H1 (cell line): Measurements from ENCODE around the gene U2AF1L4. TPM values are rescaled to one million over a fixed set of nuclear protein-coding genes. Genes with fewer than 3 reads are reported as not detected.

Experiments
- CTCF ChIA-PET: fragments of 300-600 bp; sonication (Branson Sonifier 250); formaldehyde crosslinking; loops from one replicate; lab custom pipeline; 2021; ENCODE audit not compliant: partially characterized antibody; lab: Charles Lee
- POLR2A ChIA-PET: fragments of 300-600 bp; sonication (Branson Sonifier 250); formaldehyde crosslinking; loops from one replicate; lab custom pipeline; 2021; ENCODE audit warnings: inconsistent platforms; ENCODE audit not compliant: partially characterized antibody; lab: Charles Lee
- DNase-seq, 2 experiments: peaks; one replicate each; pipeline versions ENCODE4 v3.0.0 to v3.0.0-alpha.2; 2010 to 2022; ENCODE audit warnings: low spot score in 2 of 2, low read depth in 1 of 2, mixed read lengths in 1 of 2
- FAIRE-seq: peaks from 2 replicates; lab custom pipeline; 2011; peaks lifted over from hg19 to GRCh38; lab: Jason Lieb, UNC
- H2AFZ ChIP-seq: 2 replicates; pipeline ENCODE4 v1.8.1; 2012; ENCODE audit warnings: low read length, inconsistent platforms
- H2AK5ac ChIP-seq: 2 replicates; pipeline ENCODE4 v1.6.1; 2013; ENCODE audit warnings: low read depth, low read length
- H2BK120ac ChIP-seq: replicated peaks from 2 replicates; pipeline ENCODE3; 2013; ENCODE audit warnings: low read depth, low read length, inconsistent platforms
- H2BK12ac ChIP-seq: 2 replicates; pipeline ENCODE4 v1.6.1; 2013; ENCODE audit warnings: low read depth, low read length
- H2BK15ac ChIP-seq: 2 replicates; pipeline ENCODE4 v1.6.1; 2013; ENCODE audit warnings: low read length
- H2BK20ac ChIP-seq: 2 replicates; pipeline ENCODE4 v1.6.1; 2013; ENCODE audit warnings: low read length
- H2BK5ac ChIP-seq: 2 replicates; pipeline ENCODE4 v1.6.1; 2013; ENCODE audit warnings: low read depth, low read length
- H3K14ac ChIP-seq: 2 replicates; pipeline ENCODE4 v1.6.1; 2013; ENCODE audit warnings: inconsistent platforms; ENCODE audit not compliant: insufficient read length
- H3K18ac ChIP-seq: 2 replicates; pipeline ENCODE4 v1.6.1; 2013; ENCODE audit warnings: low read length; ENCODE audit errors: extremely low read depth
- H3K23ac ChIP-seq: 2 replicates; pipeline ENCODE4 v1.6.1; 2013; ENCODE audit warnings: inconsistent platforms; ENCODE audit not compliant: insufficient read length
- H3K23me2 ChIP-seq: 2 replicates; pipeline ENCODE4 v1.6.1; 2013; ENCODE audit warnings: low read depth, low read length
- H3K27ac ChIP-seq: 2 replicates; pipeline ENCODE4 v1.6.1; 2011; ENCODE audit warnings: low read depth, low read length, inconsistent platforms
- H3K27me3 ChIP-seq, 4 experiments: replicated peaks in 1 of 4; 1 replicate in 1 of 4; 2 replicates in 3 of 4; pipeline versions ENCODE4 v1.6.1 to v1.8.1; 2011 to 2013; ENCODE audit warnings: low read length in 3 of 4, mild to moderate bottlenecking in 3 of 4, inconsistent platforms in 2 of 4, mixed read lengths in 2 of 4, moderate library complexity in 1 of 4; ENCODE audit not compliant: control insufficient read depth in 3 of 4, insufficient read depth in 3 of 4; ENCODE audit errors: extremely low read depth in 1 of 4
- H3K36me3 ChIP-seq, 4 experiments: 2 replicates each; pipeline versions ENCODE4 v1.6.1 to v1.8.1; 2011 to 2013; ENCODE audit warnings: mild to moderate bottlenecking in 4 of 4, low read length in 3 of 4, moderate library complexity in 2 of 4, control low read depth in 1 of 4, inconsistent platforms in 1 of 4; ENCODE audit not compliant: insufficient read depth in 4 of 4, control insufficient read depth in 2 of 4
- H3K4ac ChIP-seq: replicated peaks from 2 replicates; pipeline ENCODE3; 2013; ENCODE audit warnings: low read length, low read depth, mixed read lengths, inconsistent platforms; ENCODE audit not compliant: insufficient read length
- H3K4me1 ChIP-seq, 4 experiments: replicated peaks in 1 of 4; 1 replicate in 1 of 4; 2 replicates in 3 of 4; pipeline versions ENCODE4 v1.6.1 to v1.8.1; 2011 to 2013; ENCODE audit warnings: low read length in 3 of 4, inconsistent platforms in 2 of 4, mixed read lengths in 1 of 4; ENCODE audit not compliant: insufficient read depth in 4 of 4, control insufficient read depth in 3 of 4
- H3K4me2 ChIP-seq, 2 experiments: 2 replicates each; pipeline versions ENCODE4 v1.6.1 to v1.8.1; 2011 to 2013; ENCODE audit warnings: low read depth in 2 of 2, low read length in 2 of 2, control low read depth in 1 of 2, inconsistent platforms in 1 of 2, mild to moderate bottlenecking in 1 of 2; ENCODE audit not compliant: insufficient read depth in 1 of 2
- H3K4me3 ChIP-seq, 4 experiments: fragments of 200-600, 300-600 bp in 1 of 4; sonication (generic), shearing (Covaris generic), sonication (Bioruptor Twin) in 1 of 4; 2 replicates each; pipeline versions ENCODE4 v1.5.1 to v1.8.1; 2011 to 2016; ENCODE audit warnings: low read length in 4 of 4, low read depth in 3 of 4, control low read depth in 2 of 4, inconsistent platforms in 2 of 4, mild to moderate bottlenecking in 2 of 4, mixed read lengths in 1 of 4, moderate library complexity in 1 of 4; ENCODE audit not compliant: insufficient read depth in 2 of 4; ENCODE audit errors: extremely low read depth in 1 of 4
- H3K56ac ChIP-seq: replicated peaks from 2 replicates; pipeline ENCODE3; 2013; ENCODE audit warnings: low read depth, mild to moderate bottlenecking, mixed read lengths, low read length, inconsistent platforms; ENCODE audit not compliant: insufficient read length
- H3K79me1 ChIP-seq: 2 replicates; pipeline ENCODE4 v1.6.1; 2013; ENCODE audit warnings: low read depth, low read length, control low read depth
- H3K79me2 ChIP-seq, 2 experiments: 2 replicates each; pipeline versions ENCODE4 v1.6.1 to v1.8.1; 2012 to 2013; ENCODE audit warnings: low read length in 2 of 2, mild to moderate bottlenecking in 2 of 2, inconsistent platforms in 1 of 2; ENCODE audit not compliant: insufficient read depth in 2 of 2, control insufficient read depth in 1 of 2
- H3K9ac ChIP-seq, 4 experiments: replicated peaks in 1 of 4; 1 replicate in 1 of 4; 2 replicates in 3 of 4; pipeline versions ENCODE4 v1.6.1 to v1.8.1; 2011 to 2013; ENCODE audit warnings: low read depth in 3 of 4, low read length in 3 of 4, control low read depth in 2 of 4, mild to moderate bottlenecking in 2 of 4, moderate library complexity in 2 of 4, inconsistent platforms in 1 of 4; ENCODE audit errors: extremely low read depth in 1 of 4
- H3K9me3 ChIP-seq, 2 experiments: 2 replicates each; pipeline versions ENCODE4 v1.6.1 to v1.8.1; 2012 to 2013; ENCODE audit warnings: mild to moderate bottlenecking in 2 of 2, moderate library complexity in 2 of 2, control low read depth in 1 of 2, inconsistent platforms in 1 of 2, low read depth in 1 of 2, low read length in 1 of 2, mixed read lengths in 1 of 2; ENCODE audit not compliant: insufficient read depth in 2 of 2
- H4K20me1 ChIP-seq, 2 experiments: replicated peaks in 1 of 2; 2 replicates each; pipeline versions ENCODE3 to v1.8.1; 2011 to 2013; ENCODE audit warnings: inconsistent platforms in 2 of 2, low read length in 2 of 2, mild to moderate bottlenecking in 1 of 2; ENCODE audit not compliant: insufficient read depth in 2 of 2, control insufficient read depth in 1 of 2
- H4K5ac ChIP-seq: 2 replicates; pipeline ENCODE4 v1.6.1; 2013; ENCODE audit warnings: low read length, low read depth, mixed read lengths, inconsistent platforms; ENCODE audit not compliant: insufficient read length
- H4K8ac ChIP-seq: 2 replicates; pipeline ENCODE4 v1.8.0; 2013; ENCODE audit warnings: mild to moderate bottlenecking, moderate library complexity, low read length, inconsistent platforms; ENCODE audit not compliant: insufficient read depth; ENCODE audit errors: extremely low read depth
- H4K91ac ChIP-seq: replicated peaks from 2 replicates; pipeline ENCODE3; 2013; ENCODE audit warnings: low read length, mixed read lengths, inconsistent platforms; ENCODE audit not compliant: insufficient read length
- CHD2 ChIP-seq: IDR thresholded peaks from 2 replicates; pipeline ENCODE4 v1.6.1; 2012; ENCODE audit warnings: low read length, improper control_type of control experiment
- HDAC2 ChIP-seq, 2 experiments: fragments of 300-600 bp in 1 of 2; sonication (generic) in 1 of 2; IDR thresholded peaks; 2 replicates each; pipeline ENCODE4 v1.6.1; 2011 to 2012; ENCODE audit warnings: low read depth in 2 of 2, low read length in 2 of 2, mild to moderate bottlenecking in 2 of 2, moderate library complexity in 2 of 2, borderline replicate concordance in 1 of 2, inconsistent platforms in 1 of 2
- NRF1 ChIP-seq: IDR thresholded peaks from 2 replicates; pipeline ENCODE4 v1.6.1; 2011; ENCODE audit warnings: mild to moderate bottlenecking, low read depth, low read length, improper control_type of control experiment
- RBBP5 ChIP-seq: IDR thresholded peaks from 2 replicates; pipeline ENCODE4 v1.7.1; 2012; ENCODE audit warnings: low read depth, mild to moderate bottlenecking, inconsistent platforms, low read length, moderate library complexity, borderline replicate concordance
- RFX5 ChIP-seq: IDR thresholded peaks from 2 replicates; pipeline ENCODE4 v1.6.1; 2011; ENCODE audit warnings: low read depth, low read length, improper control_type of control experiment, borderline replicate concordance
- RXRA ChIP-seq: IDR thresholded peaks from 2 replicates; pipeline ENCODE4 v1.6.1; 2011; ENCODE audit warnings: low read depth, mild to moderate bottlenecking, low read length, moderate library complexity; ENCODE audit not compliant: insufficient read depth
- SIN3A ChIP-seq, 2 experiments: IDR thresholded peaks in 1 of 2; conservative IDR thresholded peaks in 1 of 2; 2 replicates each; pipeline ENCODE4 v1.6.1; 2011 to 2012; ENCODE audit warnings: low read length in 2 of 2, improper control_type of control experiment in 1 of 2, low read depth in 1 of 2, mild to moderate bottlenecking in 1 of 2
- SIX5 ChIP-seq: IDR thresholded peaks from 2 replicates; pipeline ENCODE4 v1.6.1; 2011; ENCODE audit warnings: mild to moderate bottlenecking, low read depth, low read length
- SP2 ChIP-seq: IDR thresholded peaks from 2 replicates; pipeline ENCODE4 v1.6.1; 2012; ENCODE audit warnings: mild to moderate bottlenecking, low read length, inconsistent platforms
- WGBS, 2 experiments: shearing (Covaris generic) in 1 of 2; methylation state at CpG; one replicate each; pipeline versions ENCODE4 v1.1.6 to v1.1.7; 2013 to 2015; ENCODE audit warnings: low lambda C conversion rate in 2 of 2, mixed read lengths in 2 of 2, inconsistent platforms in 1 of 2, low coverage in 1 of 2, missing lambda C conversion rate in 1 of 2; ENCODE audit not compliant: insufficient replicate concordance in 2 of 2, insufficient coverage in 1 of 2, insufficient read length in 1 of 2; ENCODE audit errors: extremely low coverage in 1 of 2, missing lambda C conversion rate in 1 of 2; 5-methylcytosine and 5-hydroxymethylcytosine counted together
- polyA plus RNA-seq, 7 experiments: library from polyadenylated mRNA; depleted of rRNA in 3 of 7; stranded (reverse) in 5 of 7; unstranded in 2 of 7; fragments of >200 nt in 5 of 7; fragments of 200-250 nt in 2 of 7; gene quantifications; 1 replicate in 5 of 7; 2 replicates in 1 of 7; 4 replicates in 1 of 7; pipeline versions ENCODE4 v1.2.1 to v1.2.3, GENCODE V29; 2011 to 2013; ENCODE audit warnings: missing spikeins in 2 of 7, mixed read lengths in 2 of 7
- total RNA-seq: library from RNA; stranded (reverse); fragmentation: NEBNext Ultra II Directional; extraction: Animal tissue kit (Norgen Biotek cat#: 25700); gene quantifications from 2 replicates; pipeline ENCODE4 v1.2.1, GENCODE V29; 2021

U2AF1L4 gene
- total and polyA plus RNA-seq, 2 of the 8 experiments (the other 6 are each of a cell fraction or from before 2014, with no cell fraction given) = 15.1 to 32.7 TPM

DNA sequence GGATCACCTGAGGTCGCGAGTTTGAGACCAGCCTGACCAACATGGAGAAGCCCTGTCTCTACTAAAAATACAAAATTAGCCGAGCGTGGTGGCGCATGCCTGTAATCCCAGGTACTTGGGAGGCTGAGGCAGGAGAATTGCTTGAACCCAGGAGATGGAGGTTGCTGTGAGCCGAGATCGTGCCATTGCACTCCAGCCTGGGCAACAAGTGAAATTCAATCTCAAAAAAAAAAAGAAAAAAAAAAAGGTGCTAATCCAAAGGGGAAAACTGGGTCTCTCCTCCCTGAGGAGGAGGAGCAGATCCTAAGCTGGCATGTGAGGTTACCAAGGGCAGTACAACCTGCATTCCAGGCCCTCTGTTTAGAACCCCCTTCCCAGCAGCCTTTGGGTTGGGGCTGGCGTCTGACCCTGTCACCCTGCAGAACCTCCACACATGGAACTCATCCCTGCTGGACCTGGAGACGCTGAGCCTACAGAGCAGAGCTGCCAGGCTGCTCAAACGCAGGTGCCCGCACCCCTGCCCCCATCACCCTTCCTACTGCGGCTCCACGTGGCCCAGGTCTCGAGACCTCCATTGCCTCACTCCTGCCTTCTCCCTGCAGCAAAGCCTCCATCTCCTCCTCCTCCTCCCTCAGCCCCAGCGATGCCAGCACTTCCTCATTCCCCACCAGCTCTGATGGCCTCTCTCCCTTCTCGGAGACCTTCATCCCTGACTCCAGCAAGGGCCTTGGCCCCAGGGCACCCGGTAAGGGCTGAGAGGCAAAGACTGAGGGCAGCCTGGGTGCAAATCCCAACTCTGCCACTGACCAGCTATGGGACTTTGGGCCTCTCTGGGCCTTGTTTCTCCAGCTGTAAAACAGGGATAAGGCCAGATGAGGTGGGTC lies 19.5 kb upstream of the U2AF1L4 start:
- POLR2A ChIA-PET = interaction anchor here (0.6 to 1.9 kb wide), 5 partner anchors 8 to 207 kb away, joined by 3 to 9 read pairs (median 5); partner anchors contain the start of genes HSPB6, PSENEN and U2AF1L4
- Histone ChIP-seq H3K4ac (no peak overlapping the region), H3K56ac (no peak overlapping the region), H3K9me3 (no peaks in the 10 kb centered on the region), H3K79me2 (no peaks in the 10 kb centered on the region; a peak in 1 of 4 replicates), H3K9ac (no peak overlapping the region), H3K27ac (no peak overlapping the region), H2AFZ (no peak overlapping the region), H2AK5ac (no peak overlapping the region), H3K4me2 (no peak overlapping the region), H4K91ac (no peak overlapping the region), H3K4me3 (no peak overlapping the region), H3K27me3 (no peaks in the 10 kb centered on the region), H3K18ac (no peak overlapping the region), H3K23me2 (no peaks in the 10 kb centered on the region; the same call in 1 of the 2 replicates), H3K79me1 (no peaks in the 10 kb centered on the region; the same call in 1 of the 2 replicates), H3K4me1 (peaks cover 0 to 13% (median 7%) of the 10 kb centered on the region in 4 experiments; a peak in 5 of 7 replicates), H2BK5ac (no peak overlapping the region), H4K8ac (no peak overlapping the region), H2BK20ac (no peak overlapping the region), H3K14ac (no peak overlapping the region), H3K36me3 (peaks cover 2 to 19% (median 6%) of the 10 kb centered on the region in 4 experiments; a peak in 5 of 8 replicates), H2BK12ac (no peak overlapping the region), H4K5ac (no peak overlapping the region), H2BK15ac (no peak overlapping the region), H2BK120ac (no peak overlapping the region), H4K20me1 (peaks cover 4 to 7% of the 10 kb centered on the region in 2 experiments), H3K23ac (no peak overlapping the region)
- no peak for TF ChIP-seq SIX5
- TF ChIP-seq RFX5 = no peak
- no peak for TF ChIP-seq HDAC2 (IDR thresholded peaks at IDR 0.05; ENCODE audit: borderline replicate concordance in 1 of 2, low read depth in 2 of 2, low read length in 2 of 2)
- no peak for TF ChIP-seq NRF1
- no peak for TF ChIP-seq RXRA
- TF ChIP-seq SP2 = no peak
- TF ChIP-seq SIN3A (conservative IDR thresholded peaks at IDR 0.05 in 1 of 2, IDR thresholded peaks at IDR 0.05 in 1 of 2; ENCODE audit: low read depth in 1 of 2, low read length in 2 of 2) = no peak
- TF ChIP-seq RBBP5 = no peak
- TF ChIP-seq CHD2 = no peak
- CTCF ChIA-PET = interaction anchor here (0.6 to 0.9 kb wide), 6 partner anchors 12 to 317 kb away, joined by 3 to 7 read pairs (median 4); partner anchors contain the start of gene FFAR2
- FAIRE-seq = no peak
- no peak for DNase-seq
- 92% methylated on average over 15 of the region's 17 CpGs; no CpG with 5 or more reads in 1 of the 2 experiments for WGBS, 2 experiments
